Esophagus muscularis mucosa (tissue), 4 donors: ENCODE data around the gene MRC1. TPM values are rescaled to one million over a fixed set of nuclear protein-coding genes. Genes with fewer than 3 reads are reported as not detected.
"Not testable (repeated sequence)": the region's sequence is repeated elsewhere in the genome, so short reads cannot be mapped to it uniquely, and the experiment has no call there.

Source experiments
- DNase-seq: peaks from one replicate; pipeline ENCODE4 v3.0.0-alpha.2; 2017; ENCODE audit errors: extremely low spot score
- H3K27ac ChIP-seq, 4 donors: fragments of 200-600 bp; sonication (generic); replicated peaks in 1 of 4; 1 replicate in 3 of 4; 2 replicates in 1 of 4; pipeline ENCODE4 v1.5.1; 2016 to 2019; ENCODE audit warnings: mild to moderate bottlenecking in 1 of 4
- H3K27me3 ChIP-seq, 4 donors: fragments of 200-600 bp; sonication (generic); one replicate each; pipeline versions ENCODE4 v1.5.1 to v1.6.0; 2016 to 2019
- H3K36me3 ChIP-seq, 4 donors: fragments of 200-600 bp; sonication (generic); one replicate each; pipeline ENCODE4 v1.5.1; 2016 to 2019
- H3K4me1 ChIP-seq, 4 donors: fragments of 200-600 bp; sonication (generic); one replicate each; pipeline ENCODE4 v1.5.1; 2016 to 2019
- H3K4me3 ChIP-seq, 4 donors: fragments of 200-600 bp; sonication (generic); 1 replicate in 2 of 4; 2 replicates in 2 of 4; pipeline ENCODE4 v1.5.1; 2016 to 2019; ENCODE audit warnings: mild to moderate bottlenecking in 4 of 4, moderate library complexity in 1 of 4
- H3K9me3 ChIP-seq, 4 donors: fragments of 200-600 bp; sonication (generic); 1 replicate in 3 of 4; 2 replicates in 1 of 4; pipeline ENCODE4 v1.5.1; 2016 to 2019
- EP300 ChIP-seq: sonication (generic); formaldehyde crosslinking; IDR thresholded peaks from one replicate; pipeline ENCODE4 v1.6.1; 2017; ENCODE audit warnings: antibody characterized with exemption
- POLR2A ChIP-seq: fragments of 450-650 bp; IDR thresholded peaks from one replicate; pipeline ENCODE4 v1.6.1; 2017; ENCODE audit warnings: antibody characterized with exemption, moderate library complexity, mild to moderate bottlenecking, low read depth
- POLR2AphosphoS5 ChIP-seq, 2 donors: sonication (generic); formaldehyde crosslinking; IDR thresholded peaks; one replicate each; pipeline ENCODE4 v1.6.1; 2017; ENCODE audit warnings: antibody characterized with exemption in 2 of 2
- WGBS: methylation state at CpG from one replicate; pipeline ENCODE4 v1.1.5; 2018; 5-methylcytosine and 5-hydroxymethylcytosine counted together
- intact Hi-C: fragments of 100-400 bp; cut with DNase I; formaldehyde crosslinking; loops from one replicate; pipeline ENCODE4 v1.15.1; 2023
- total RNA-seq, 4 donors: library from RNA; depleted of rRNA; stranded (reverse); fragments of >200 nt; gene quantifications; one replicate each; pipeline versions ENCODE4 v1.1.0 to v1.2.1, GENCODE V29; 2016
- TF ChIP-seq, protein P1 (sequence below), 3 experiments: fragments of 200-600 bp in 2 of 3; fragments of 450-650 bp in 1 of 3; sonication (generic) in 2 of 3; IDR thresholded peaks; one replicate each; pipeline ENCODE4 v1.5.1; 2017 to 2019; ENCODE audit warnings: antibody characterized with exemption in 3 of 3, mild to moderate bottlenecking in 2 of 3, moderate library complexity in 1 of 3

Gene MRC1
- total RNA-seq, 4 donors from 2014 or later, result 21.9 to 69.6 (median 39.7) TPM

DNA sequence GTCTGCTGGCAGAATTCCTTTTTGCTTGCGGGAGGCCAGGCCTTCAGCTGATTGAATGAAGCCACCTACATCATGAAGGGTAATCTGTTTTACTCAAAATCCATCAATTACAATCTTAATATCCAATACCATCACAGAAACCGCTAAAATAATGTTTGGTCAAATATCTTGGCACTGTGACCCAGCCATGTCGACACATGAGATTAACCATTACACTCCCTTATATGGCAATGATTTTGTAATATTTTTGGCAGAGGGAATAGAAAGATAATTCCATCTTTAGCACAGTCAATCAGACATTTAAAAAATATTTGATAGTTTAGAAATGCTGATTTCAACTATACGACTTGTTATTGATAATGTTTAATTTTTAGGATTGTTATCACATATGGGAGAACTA lies 106.0 kb downstream of the MRC1 start:
- TF ChIP-seq POLR2AphosphoS5 (IDR thresholded peaks at IDR 0.05) (peak in 1 of 2 donors; percentile 85), EP300 (no peak)
- no peaks in the 10 kb centered on the region for H3K9me3 ChIP-seq
- WGBS, result 66% methylated on average over 4 of the region's 4 CpGs
- no peak for DNase-seq
- no peaks in the 10 kb centered on the region for H3K27me3 ChIP-seq
- intact Hi-C loops, result loop anchor here (10.0 kb wide), 2 partner anchors 190 to 220 kb away; no protein-coding TSS in a partner anchor
- no peaks in the 10 kb centered on the region for H3K36me3 ChIP-seq
- peak overlapping the region in 1 of 4 donors; percentile 6 for H3K27ac ChIP-seq
- peaks cover 0 to 38% (median 27%) of the 10 kb centered on the region in 4 donors for H3K4me1 ChIP-seq
- no peak overlapping the region for H3K4me3 ChIP-seq

DNA sequence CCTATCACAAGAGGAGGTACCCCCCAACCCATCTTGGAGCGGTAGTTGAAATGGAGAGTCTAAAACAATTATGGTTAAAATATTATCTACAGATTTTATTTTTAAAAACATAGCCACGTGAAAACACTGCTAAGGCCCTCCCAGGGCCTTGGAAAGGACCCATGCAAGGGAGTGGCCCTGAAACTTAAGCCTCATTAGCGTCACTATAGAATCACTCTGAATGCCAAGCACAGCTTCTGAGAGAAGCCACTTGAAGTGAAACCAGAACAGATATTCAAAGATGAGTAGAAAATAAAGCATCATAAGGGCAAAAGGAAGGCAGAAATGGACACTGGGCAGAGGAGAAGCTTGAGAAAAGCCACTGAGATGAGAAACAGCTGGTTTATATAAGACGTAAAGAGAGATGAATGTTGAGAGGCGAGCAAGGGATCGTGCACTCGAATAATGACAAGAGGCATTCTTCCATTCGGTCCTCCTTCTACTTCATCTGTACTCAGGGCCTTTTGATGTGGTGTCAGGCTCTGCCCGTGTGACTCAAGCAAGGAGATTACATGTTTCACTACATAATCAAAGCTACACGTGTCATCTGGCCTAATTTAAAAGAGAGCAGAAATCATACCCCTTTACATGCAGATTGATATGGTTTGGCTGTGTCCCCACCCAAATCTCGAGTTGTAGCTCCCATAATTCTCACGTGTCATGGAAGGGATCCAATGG lies 109.2 kb downstream of the MRC1 start:
- no peak overlapping the region for H3K4me3 ChIP-seq
- H3K27ac ChIP-seq, result no peak overlapping the region
- no peaks in the 10 kb centered on the region for H3K36me3 ChIP-seq
- H3K9me3 ChIP-seq, result no peaks in the 10 kb centered on the region
- 82% methylated on average over 12 of the region's 12 CpGs for WGBS
- H3K27me3 ChIP-seq, result no peaks in the 10 kb centered on the region
- TF ChIP-seq, protein P1, sequence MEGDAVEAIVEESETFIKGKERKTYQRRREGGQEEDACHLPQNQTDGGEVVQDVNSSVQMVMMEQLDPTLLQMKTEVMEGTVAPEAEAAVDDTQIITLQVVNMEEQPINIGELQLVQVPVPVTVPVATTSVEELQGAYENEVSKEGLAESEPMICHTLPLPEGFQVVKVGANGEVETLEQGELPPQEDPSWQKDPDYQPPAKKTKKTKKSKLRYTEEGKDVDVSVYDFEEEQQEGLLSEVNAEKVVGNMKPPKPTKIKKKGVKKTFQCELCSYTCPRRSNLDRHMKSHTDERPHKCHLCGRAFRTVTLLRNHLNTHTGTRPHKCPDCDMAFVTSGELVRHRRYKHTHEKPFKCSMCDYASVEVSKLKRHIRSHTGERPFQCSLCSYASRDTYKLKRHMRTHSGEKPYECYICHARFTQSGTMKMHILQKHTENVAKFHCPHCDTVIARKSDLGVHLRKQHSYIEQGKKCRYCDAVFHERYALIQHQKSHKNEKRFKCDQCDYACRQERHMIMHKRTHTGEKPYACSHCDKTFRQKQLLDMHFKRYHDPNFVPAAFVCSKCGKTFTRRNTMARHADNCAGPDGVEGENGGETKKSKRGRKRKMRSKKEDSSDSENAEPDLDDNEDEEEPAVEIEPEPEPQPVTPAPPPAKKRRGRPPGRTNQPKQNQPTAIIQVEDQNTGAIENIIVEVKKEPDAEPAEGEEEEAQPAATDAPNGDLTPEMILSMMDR (IDR thresholded peaks at IDR 0.05), result no peak
- TF ChIP-seq POLR2A (no peak), POLR2AphosphoS5 (IDR thresholded peaks at IDR 0.05) (no peak), EP300 (no peak)
- peaks cover 0 to 22% (median 13%) of the 10 kb centered on the region in 4 donors for H3K4me1 ChIP-seq
- intact Hi-C loops, result loop anchor here (10.0 kb wide), 2 partner anchors 186 to 216 kb away; no protein-coding TSS in a partner anchor
- no peak for DNase-seq

DNA sequence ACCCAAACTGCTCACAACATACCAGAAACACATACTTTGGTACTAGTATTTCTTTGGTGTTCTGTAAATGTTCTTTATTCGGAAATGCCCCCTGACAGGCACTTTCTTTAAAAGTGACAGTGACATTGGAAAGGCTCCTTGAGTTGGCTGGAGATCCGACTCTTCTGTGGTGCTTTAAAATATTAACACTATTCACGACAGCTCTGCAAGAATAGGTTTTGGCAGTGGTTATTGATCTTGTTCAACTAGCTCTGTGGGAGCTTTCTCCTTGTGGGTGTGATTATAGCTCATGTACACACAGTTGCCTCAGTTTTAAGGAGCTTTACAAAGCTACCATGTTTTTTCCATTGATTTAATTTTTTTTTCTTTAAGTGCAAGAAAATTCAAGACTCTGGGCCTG lies 112.2 kb downstream of the MRC1 start:
- Histone ChIP-seq H3K27ac (no peak overlapping the region), H3K4me1 (peaks cover 0 to 11% (median 6%) of the 10 kb centered on the region in 4 donors)
- intact Hi-C loops, result no loop called here

DNA sequence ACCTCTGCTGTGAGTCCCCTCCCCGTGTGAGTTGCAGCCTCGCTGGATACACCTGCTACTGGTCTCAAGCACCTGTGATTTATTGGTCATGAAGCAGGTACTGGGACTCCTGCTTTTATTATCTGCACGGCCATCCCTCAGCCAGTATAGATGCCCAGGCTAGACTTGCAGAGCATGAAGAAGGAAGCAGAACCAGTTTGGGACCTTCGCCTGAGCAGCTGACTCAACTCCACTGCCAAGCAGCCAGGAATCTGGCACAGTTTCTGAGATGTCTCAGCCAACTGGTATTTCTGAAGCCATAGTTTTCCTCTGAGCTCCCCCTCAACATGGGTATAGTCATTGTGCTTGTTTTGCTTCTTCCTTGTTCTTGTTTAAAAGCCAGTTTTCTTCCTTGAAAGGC lies 114.6 kb downstream of the MRC1 start:
- WGBS, result no CpG with 5 or more reads among the region's 4 CpGs
- Histone ChIP-seq H3K27ac (no peak overlapping the region), H3K4me1 (peaks cover 0 to 11% (median 6%) of the 10 kb centered on the region in 4 donors), H3K36me3 (no peaks in the 10 kb centered on the region), H3K27me3 (no peaks in the 10 kb centered on the region), H3K4me3 (no peak overlapping the region), H3K9me3 (no peaks in the 10 kb centered on the region)
- TF ChIP-seq, protein P1 (IDR thresholded peaks at IDR 0.05), result no peak
- peak in 1 of 2 donors; percentile 37 for TF ChIP-seq POLR2AphosphoS5 (IDR thresholded peaks at IDR 0.05)
- no peak for DNase-seq
- intact Hi-C loops, result no loop called here

More for the DNA sequence above, 112.2 kb downstream of the MRC1 start:
- TF ChIP-seq POLR2AphosphoS5 (IDR thresholded peaks at IDR 0.05) (no peak), EP300 (no peak), POLR2A (no peak)
- TF ChIP-seq, protein P1 (IDR thresholded peaks at IDR 0.05), result no peak
- Histone ChIP-seq H3K4me3 (no peak overlapping the region), H3K27me3 (no peaks in the 10 kb centered on the region), H3K9me3 (no peaks in the 10 kb centered on the region), H3K36me3 (no peaks in the 10 kb centered on the region)
- DNase-seq, result no peak
- 61% methylated on average over 3 of the region's 3 CpGs for WGBS

DNA sequence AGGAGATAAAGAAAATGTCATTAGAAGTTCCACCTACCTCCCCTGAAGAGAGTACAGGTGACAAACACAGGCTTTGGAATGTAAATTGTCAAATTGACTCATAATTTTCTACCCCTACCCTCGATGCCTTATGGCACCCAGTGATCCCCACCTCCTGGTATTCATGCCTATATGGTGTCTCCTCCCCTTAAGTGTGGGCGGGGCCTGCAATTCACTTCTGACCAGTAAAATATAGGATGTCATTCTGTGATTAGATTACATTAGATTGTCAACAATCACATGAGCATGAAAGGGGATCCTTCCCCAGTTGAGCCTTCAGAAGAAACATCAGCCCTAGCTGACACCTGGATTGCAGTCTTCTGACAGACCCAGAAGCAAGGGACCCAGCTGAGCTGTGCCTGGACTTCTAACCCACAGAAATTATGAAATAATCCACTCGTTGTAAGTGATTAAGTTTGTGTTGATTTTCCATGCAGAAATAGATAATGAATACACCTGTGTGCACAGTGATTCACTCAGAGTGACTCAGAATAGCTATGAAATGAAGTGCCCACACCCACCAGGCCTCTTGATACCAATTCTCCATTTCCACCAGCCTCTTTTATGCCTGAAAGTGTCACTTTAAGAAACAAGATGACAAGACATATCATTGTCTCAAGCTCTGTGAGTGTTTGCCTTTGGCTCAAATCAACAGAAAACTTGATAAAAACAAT lies 134.0 kb downstream of the MRC1 start:
- intact Hi-C loops, result no loop called here
- Histone ChIP-seq H3K27ac (no peak overlapping the region), H3K27me3 (no peaks in the 10 kb centered on the region), H3K9me3 (no peaks in the 10 kb centered on the region), H3K36me3 (no peaks in the 10 kb centered on the region), H3K4me1 (no peaks in the 10 kb centered on the region), H3K4me3 (no peak overlapping the region)
- no peak for DNase-seq
- TF ChIP-seq, protein P1 (IDR thresholded peaks at IDR 0.05), result no peak
- TF ChIP-seq EP300 (no peak), POLR2AphosphoS5 (IDR thresholded peaks at IDR 0.05) (no peak), POLR2A (no peak)
- WGBS, result 79% methylated on average over 3 of the region's 3 CpGs

DNA sequence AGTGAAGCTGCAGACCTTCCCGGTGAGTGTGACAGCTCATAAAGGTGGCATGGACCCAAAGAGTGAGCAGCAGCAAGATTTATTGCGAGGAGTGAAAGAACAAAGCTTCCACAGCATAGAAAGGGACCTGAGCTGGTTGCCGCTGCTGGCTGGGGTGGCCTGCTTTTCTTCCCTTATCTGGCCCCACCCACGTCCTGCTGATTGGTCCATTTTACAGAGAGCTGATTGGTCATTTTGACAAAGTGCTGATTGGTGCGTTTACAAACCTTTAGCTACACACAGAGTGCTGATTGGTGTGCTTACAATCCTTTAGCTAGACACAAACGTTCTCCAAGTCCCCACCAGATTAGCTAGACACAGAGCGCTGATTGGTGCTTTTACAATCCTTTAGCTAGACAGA lies 141.1 kb downstream of the MRC1 start:
- H3K4me3 ChIP-seq, DNase-seq, H3K9me3 ChIP-seq, H3K4me1 ChIP-seq, H3K27ac ChIP-seq, H3K36me3 ChIP-seq, intact Hi-C loops, H3K27me3 ChIP-seq: not testable (repeated sequence)
- WGBS, result 85% methylated on average over 7 of the region's 7 CpGs
